AG04449 (cell line): ENCODE data around the gene ATRAID.
"Not testable (repeated sequence)": the region's sequence is repeated elsewhere in the genome, so short reads cannot be mapped to it uniquely, and the experiment has no call there.

ENCODE experiments used
- CTCF ChIA-PET: fragments of 350-600 bp; formaldehyde crosslinking; extraction: SDS; loops from one replicate; lab custom pipeline; 2021; ENCODE audit warnings: antibody characterized with exemption; lab: Yijun Ruan, JAX
- POLR2A ChIA-PET: fragments of 400-600, 350-600 bp; formaldehyde crosslinking; extraction: SDS; loops from one replicate; lab custom pipeline; 2020; ENCODE audit warnings: antibody characterized with exemption, inconsistent platforms; lab: Yijun Ruan, JAX
- DNase-seq: peaks from one replicate; pipeline ENCODE4 v3.0.0-alpha.2; 2010; ENCODE audit warnings: low read depth, low spot score
- H3K4me3 ChIP-seq: 2 replicates; pipeline ENCODE4 v1.5.1; 2011; ENCODE audit warnings: low read depth, mild to moderate bottlenecking, control low read depth, low read length
- CTCF ChIP-seq: IDR thresholded peaks from one replicate; pipeline ENCODE4 v1.5.1; 2011; ENCODE audit warnings: mild to moderate bottlenecking, moderate library complexity, low read length, control low read depth, inconsistent platforms; ENCODE audit not compliant: insufficient read depth; ENCODE audit errors: missing control alignments

Gene ATRAID

GRCh38 chr2:27189989-27190388 lies 21.9 kb upstream of the ATRAID start:
- no peak for TF ChIP-seq CTCF
- no peak for DNase-seq
- H3K4me3 ChIP-seq, result no peak overlapping the region
- POLR2A ChIA-PET, result no interaction called here
- CTCF ChIA-PET, result interaction anchor here (0.9 to 10.7 kb wide), 4 partner anchors 13 to 97 kb away, joined by 3 to 217 read pairs (median 22); partner anchors contain the start of gene ABHD1

GRCh38 chr2:27191070-27191829 lies 20.6 kb upstream of the ATRAID start:
- POLR2A ChIA-PET, result no interaction called here
- CTCF ChIA-PET, result interaction anchor here (0.5 to 10.7 kb wide), 42 partner anchors 8 to 345 kb away, joined by 3 to 217 read pairs (median 6); partner anchors contain the start of genes ABHD1, CAD, CGREF1 and KHK
- no peak overlapping the region for H3K4me3 ChIP-seq
- peak; percentile 71 for TF ChIP-seq CTCF
- no peak for DNase-seq

GRCh38 chr2:27194538-27195354 lies 17.1 kb upstream of the ATRAID start:
- POLR2A ChIA-PET, result interaction anchor here (0.7 kb wide), 1 partner anchor 13 kb away, joined by 3 read pairs; no protein-coding TSS in a partner anchor
- no peak for TF ChIP-seq CTCF
- no peak for DNase-seq
- CTCF ChIA-PET, result interaction anchor here (0.5 to 4.7 kb wide), 12 partner anchors 8 to 109 kb away, joined by 3 to 51 read pairs (median 4); partner anchors contain the start of gene PREB
- H3K4me3 ChIP-seq, result no peak overlapping the region

GRCh38 chr2:27195799-27196198 lies 16.0 kb upstream of the ATRAID start:
- POLR2A ChIA-PET, H3K4me3 ChIP-seq, DNase-seq: not testable (repeated sequence)
- CTCF ChIA-PET, result interaction anchor here (1.4 kb wide), 1 partner anchor 97 kb away, joined by 12 read pairs; no protein-coding TSS in a partner anchor

- POLR2A ChIA-PET, CTCF ChIA-PET, DNase-seq: not testable (repeated sequence)
Measured at GRCh38 chr2:27198068-27198467, 13.8 kb upstream of the ATRAID start.

GRCh38 chr2:27198627-27199026 lies 13.2 kb upstream of the ATRAID start:
- DNase-seq, result no peak
- no peak for TF ChIP-seq CTCF
- POLR2A ChIA-PET, result no interaction called here
- CTCF ChIA-PET, result no interaction called here
- no peak overlapping the region for H3K4me3 ChIP-seq

More at GRCh38 chr2:27198068-27198467, 13.8 kb upstream of the ATRAID start:
- H3K4me3 ChIP-seq, result not testable (repeated sequence)

- POLR2A ChIA-PET, result no interaction called here
- no peak for DNase-seq
- CTCF ChIA-PET, result no interaction called here
- no peak for TF ChIP-seq CTCF
- no peak overlapping the region for H3K4me3 ChIP-seq
Measured at GRCh38 chr2:27199241-27199640, 12.6 kb upstream of the ATRAID start.
